Right lobe of liver (tissue), 4 donors: ENCODE results near the gene MAP2.

Experiments
- CTCF ChIP-seq, 4 donors: fragments of 200-600 bp in 3 of 4; fragments of 450-650 bp in 1 of 4; IDR thresholded peaks; one replicate each; pipeline versions ENCODE4 v1.5.1 to v1.8.0; 2016 to 2022; ENCODE audit warnings: antibody characterized with exemption in 4 of 4, mild to moderate bottlenecking in 2 of 4
- POLR2A ChIP-seq: fragments of 450-650 bp; IDR thresholded peaks from one replicate; pipeline ENCODE4 v1.6.1; 2017; ENCODE audit warnings: antibody characterized with exemption, mild to moderate bottlenecking
- donor health status: DM: no; HTN: no; CAD: no.
- donor health status: DM: no; HTN: no; CAD: no.
- donor health status: DM: no; HTN: yes; CAD: no.

GRCh38 chr2:209529579-209529978 lies 105.7 kb downstream of the MAP2 start:
- TF ChIP-seq POLR2A (no peak), CTCF (IDR thresholded peaks at IDR 0.05) (no peak)
